GM23338 (cell line): ENCODE results near the gene HLX. TPM values are rescaled to one million over a fixed set of nuclear protein-coding genes. Genes with fewer than 3 reads are reported as not detected.

Source experiments
- ATAC-seq: fragments of 200-7000 bp; cut with Tn5 transposase; 3 replicates; pipeline ENCODE4 v1.9.1; 2020
- DNase-seq: peaks from one replicate; pipeline ENCODE4 v3.0.0-alpha.2; 2015; ENCODE audit warnings: low spot score
- H2AFZ ChIP-seq: fragments of 200-600 bp; sonication (generic); 2 replicates; pipeline ENCODE4 v1.8.0; 2016; ENCODE audit warnings: antibody characterized with exemption, mild to moderate bottlenecking, moderate library complexity
- H3F3A ChIP-seq: fragments of 200-600 bp; sonication (generic); replicated peaks from 2 replicates; pipeline ENCODE4 v1.8.0; 2017; ENCODE audit warnings: antibody characterized with exemption, mixed run types, low read depth
- H3K27ac ChIP-seq: fragments of 200-600 bp; sonication (generic); 2 replicates; pipeline ENCODE4 v1.6.1; 2016; ENCODE audit warnings: low read depth
- H3K27me3 ChIP-seq: fragments of 200-600 bp; sonication (generic); 2 replicates; pipeline ENCODE4 v1.8.0; 2016; ENCODE audit warnings: mild to moderate bottlenecking, mixed run types, moderate library complexity; ENCODE audit not compliant: insufficient read depth
- H3K36me3 ChIP-seq: fragments of 200-600 bp; sonication (generic); 2 replicates; pipeline ENCODE4 v1.8.0; 2016; ENCODE audit warnings: mild to moderate bottlenecking; ENCODE audit not compliant: insufficient read depth
- H3K4me1 ChIP-seq: fragments of 200-600 bp; sonication (generic); 2 replicates; pipeline ENCODE4 v1.8.0; 2016; ENCODE audit warnings: mild to moderate bottlenecking, moderate library complexity; ENCODE audit not compliant: insufficient read depth
- H3K4me2 ChIP-seq: fragments of 200-600 bp; sonication (generic); 2 replicates; pipeline ENCODE4 v1.7.1; 2017; ENCODE audit warnings: mixed run types
- H3K4me3 ChIP-seq: fragments of 200-600 bp; sonication (generic); 2 replicates; pipeline ENCODE4 v1.6.1; 2016; ENCODE audit warnings: mixed run types
- H3K79me2 ChIP-seq: fragments of 200-600 bp; sonication (generic); replicated peaks from 2 replicates; pipeline ENCODE4 v1.8.0; 2017; ENCODE audit warnings: mild to moderate bottlenecking; ENCODE audit not compliant: insufficient read depth
- H3K9me2 ChIP-seq: fragments of 200-600 bp; sonication (generic); 2 replicates; pipeline ENCODE4 v1.8.0; 2017; ENCODE audit not compliant: insufficient read depth
- H4K20me1 ChIP-seq: fragments of 200-600 bp; sonication (generic); replicated peaks from 2 replicates; pipeline ENCODE4 v1.8.0; 2017; ENCODE audit warnings: mild to moderate bottlenecking; ENCODE audit not compliant: insufficient read depth
- H3K27ac Mint-ChIP-seq: 2 replicates; pipeline ENCODE4 v1.8.0; 2020; ENCODE audit warnings: inconsistent platforms, mild to moderate bottlenecking, moderate library complexity, mixed read lengths
- H3K27me3 Mint-ChIP-seq: 3 replicates; pipeline ENCODE4 v1.8.0; 2022; ENCODE audit warnings: low read depth, mild to moderate bottlenecking, moderate library complexity, mixed read lengths, inconsistent platforms; ENCODE audit not compliant: insufficient read depth, poor library complexity
- H3K36me3 Mint-ChIP-seq: 3 replicates; pipeline ENCODE4 v1.8.0; 2021; ENCODE audit warnings: low read depth, mild to moderate bottlenecking, inconsistent platforms, moderate library complexity, mixed read lengths
- H3K4me1 Mint-ChIP-seq: 3 replicates; pipeline ENCODE4 v1.8.0; 2020; ENCODE audit warnings: mild to moderate bottlenecking, inconsistent platforms, mixed read lengths
- H3K4me3 Mint-ChIP-seq: 3 replicates; pipeline ENCODE4 v1.8.0; 2021; ENCODE audit warnings: moderate library complexity, mild to moderate bottlenecking, inconsistent platforms, mixed read lengths
- H3K9me3 Mint-ChIP-seq: 3 replicates; pipeline ENCODE4 v1.8.0; 2020; ENCODE audit warnings: moderate library complexity, mild to moderate bottlenecking, inconsistent platforms, mixed read lengths
- EZH2 ChIP-seq: fragments of 200-600 bp; sonication (generic); IDR thresholded peaks from one replicate; pipeline ENCODE4 v1.8.0; 2017; ENCODE audit warnings: antibody characterized with exemption, mild to moderate bottlenecking, low read depth; ENCODE audit not compliant: unreplicated experiment
- ZNF331 ChIP-seq: fragments of 250-450 bp; sonication (Bioruptor Pico); IDR thresholded peaks from 2 replicates; pipeline ENCODE4 v1.5.0; 2020; ENCODE audit warnings: low read depth, mild to moderate bottlenecking, moderate library complexity
- ZNF462 ChIP-seq: fragments of 250-450 bp; sonication (Bioruptor Pico); IDR thresholded peaks from 2 replicates; pipeline ENCODE4 v1.5.0; 2020; ENCODE audit warnings: mild to moderate bottlenecking, moderate library complexity
- polyA plus RNA-seq: library from polyadenylated mRNA; unstranded; fragments of >200 nt; fragmentation: Nextera tagmentation; extraction: Ambion mirVana; gene quantifications from 2 replicates; pipeline ENCODE4 v1.2.1, GENCODE V29; 2016
- total RNA-seq: library from RNA; depleted of rRNA; stranded (reverse); fragments of >200 nt; shearing (Covaris generic); gene quantifications from 2 replicates; pipeline ENCODE4 v1.2.3, GENCODE V29; 2014

HLX gene
- total and polyA plus RNA-seq, 2 experiments from 2014 or later, result 0.07 TPM; not detected in 1

DNA sequence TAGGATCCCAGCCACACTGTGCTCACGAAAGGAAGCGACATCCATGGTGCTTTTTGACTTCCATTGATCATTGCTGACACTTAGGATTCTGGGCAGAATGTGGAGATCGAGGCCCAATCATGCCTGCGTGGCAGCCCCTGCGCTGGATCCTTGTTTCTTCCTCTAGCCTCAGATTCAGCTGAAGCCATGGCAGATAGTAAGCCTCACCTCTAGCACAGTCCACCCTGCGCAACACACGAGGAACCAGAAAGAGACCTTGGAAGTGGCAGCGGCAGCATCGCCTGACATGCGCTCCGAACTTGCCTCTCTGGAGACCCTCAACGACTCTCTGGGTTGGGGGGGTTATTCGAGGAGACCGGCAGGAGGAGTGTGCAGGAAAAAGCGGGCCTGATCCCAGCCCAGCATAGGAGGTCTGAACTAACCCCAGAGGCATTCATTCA is 10.6 kb downstream of the HLX start:
- H3K4me3 Mint-ChIP-seq, result no peak overlapping the region
- Histone ChIP-seq H3K9me2 (no peaks in the 10 kb centered on the region), H4K20me1 (peaks cover 62% of the 10 kb centered on the region), H3K4me3 (no peak overlapping the region), H3F3A (peaks cover 3% of the 10 kb centered on the region; the same call in 1 of the 2 replicates), H3K27ac (no peak overlapping the region), H3K27me3 (peaks cover 100% of the 10 kb centered on the region), H3K4me2 (no peak overlapping the region), H2AFZ (no peak overlapping the region), H3K4me1 (peaks cover 51% of the 10 kb centered on the region), H3K36me3 (no peaks in the 10 kb centered on the region; the same call in 1 of the 2 replicates), H3K79me2 (no peaks in the 10 kb centered on the region)
- ATAC-seq (no peak), DNase-seq (no peak)
- H3K4me1 Mint-ChIP-seq, result peaks cover 57% of the 10 kb centered on the region
- peak; percentile 76 for TF ChIP-seq EZH2
- TF ChIP-seq ZNF331 (CRISPR knock-in tag), result no peak
- peaks cover 100% of the 10 kb centered on the region for H3K27me3 Mint-ChIP-seq
- H3K9me3 Mint-ChIP-seq, result peaks cover 14% of the 10 kb centered on the region
- no peak overlapping the region for H3K27ac Mint-ChIP-seq
- H3K36me3 Mint-ChIP-seq, result peaks cover 3% of the 10 kb centered on the region; the same call in 1 of the 3 replicates

- Histone ChIP-seq H2AFZ (no peak overlapping the region), H3K4me3 (peak overlapping the region; percentile 39; the same call in 1 of the 2 replicates), H3K36me3 (no peaks in the 10 kb centered on the region; the same call in 1 of the 2 replicates), H3K9me2 (no peaks in the 10 kb centered on the region), H4K20me1 (peaks cover 55% of the 10 kb centered on the region), H3F3A (peaks cover 6% of the 10 kb centered on the region; the same call in 1 of the 2 replicates), H3K79me2 (no peaks in the 10 kb centered on the region), H3K27me3 (peaks cover 100% of the 10 kb centered on the region), H3K27ac (no peak overlapping the region), H3K4me2 (0 out of 2 replicates have a peak overlapping the region, but pooled peaks have one; percentile 51), H3K4me1 (peaks cover 46% of the 10 kb centered on the region)
- Mint-ChIP-seq H3K4me1 (peaks cover 56% of the 10 kb centered on the region), H3K27ac (no peak overlapping the region), H3K4me3 (no peak overlapping the region; the same call in 2 of the 3 replicates), H3K9me3 (peaks cover 14% of the 10 kb centered on the region), H3K27me3 (peaks cover 100% of the 10 kb centered on the region), H3K36me3 (peaks cover 3% of the 10 kb centered on the region; the same call in 1 of the 3 replicates)
- no peak for TF ChIP-seq ZNF462 (CRISPR knock-in tag)
- DNase-seq, result no peak
- no peak for ATAC-seq
Observed at GRCh38 chr1:220890602-220891001, 11.4 kb downstream of the HLX start.
